Right lobe of liver (tissue), 6 donors: ENCODE results near the gene C4BPA. TPM values are rescaled to one million over a fixed set of nuclear protein-coding genes. Genes with fewer than 3 reads are reported as not detected.
A peak's percentile ranks its signal among the peaks of the same experiment; 100 is the strongest.

ENCODE experiments used
- ATAC-seq, 4 donors: fragments of 200-7000 bp; cut with Tn5 transposase; one replicate each; pipeline ENCODE4 v1.9.1; 2020; ENCODE audit warnings: mild to moderate bottlenecking in 4 of 4, moderate library complexity in 4 of 4
- DNase-seq, 3 donors: peaks; one replicate each; pipeline ENCODE4 v3.0.0-alpha.2; 2020
- H3K27ac ChIP-seq, 3 donors: fragments of 200-600 bp; one replicate each; pipeline ENCODE4 v1.8.0; 2022
- H3K27me3 ChIP-seq, 2 donors: fragments of 200-600 bp; one replicate each; pipeline ENCODE4 v1.8.0; 2022
- H3K36me3 ChIP-seq, 4 donors: fragments of 200-600 bp; sonication (generic) in 1 of 4; one replicate each; pipeline versions ENCODE4 v1.5.1 to v1.8.0; 2017 to 2022; ENCODE audit warnings: control low read depth in 1 of 4
- H3K4me1 ChIP-seq, 4 donors: fragments of 200-600 bp; sonication (generic) in 1 of 4; one replicate each; pipeline versions ENCODE4 v1.5.1 to v1.8.0; 2017 to 2022; ENCODE audit warnings: control low read depth in 1 of 4
- H3K4me3 ChIP-seq, 3 donors: fragments of 200-600 bp; one replicate each; pipeline ENCODE4 v1.8.0; 2022
- H3K9me3 ChIP-seq, 4 donors: fragments of 200-600 bp; sonication (generic) in 1 of 4; one replicate each; pipeline versions ENCODE4 v1.5.1 to v1.8.0; 2017 to 2022; ENCODE audit warnings: control low read depth in 1 of 4
- POLR2A ChIP-seq: fragments of 450-650 bp; IDR thresholded peaks from one replicate; pipeline ENCODE4 v1.6.1; 2017; ENCODE audit warnings: antibody characterized with exemption, mild to moderate bottlenecking
- WGBS: methylation state at CpG from one replicate; pipeline ENCODE4 v1.1.6; 2018; ENCODE audit warnings: low coverage, low lambda C conversion rate; ENCODE audit not compliant: insufficient coverage; ENCODE audit errors: missing lambda C conversion rate; 5-methylcytosine and 5-hydroxymethylcytosine counted together
- intact Hi-C, 2 donors: fragments of 100-400 bp; cut with DNase I; formaldehyde crosslinking; loops; one replicate each; pipeline versions ENCODE4 v1.11.2 to v1.14.1; 2022
- total RNA-seq, 6 experiments: library from RNA; depleted of rRNA in 2 of 6; stranded (reverse); fragments of >200 nt in 2 of 6; fragmentation: NEBNext Ultra II Directional in 3 of 6; extraction: Animal tissue kit (Norgen Biotek cat#: 25700) in 3 of 6; gene quantifications; one replicate each; pipeline versions ENCODE4 v1.1.0 to v1.2.4, GENCODE V29; 2016 to 2023
- TF ChIP-seq, protein P1 (sequence below), 4 donors: fragments of 200-600 bp in 3 of 4; fragments of 450-650 bp in 1 of 4; IDR thresholded peaks; one replicate each; pipeline versions ENCODE4 v1.5.1 to v1.8.0; 2016 to 2022; ENCODE audit warnings: antibody characterized with exemption in 4 of 4, mild to moderate bottlenecking in 2 of 4
- donor health status: DM: no; HTN: yes; CAD: no.
- donor health status: DM: no; HTN: no; CAD: no.
- donor health status: DM: no; HTN: no; CAD: no.
- donor health status: DM: no; HTN: yes; CAD: no.
- donor health status: DM: no; HTN: yes; CAD: no.

Gene C4BPA
- total RNA-seq, 6 experiments from 2014 or later, result 746 to 1,325 (median 959) TPM

DNA sequence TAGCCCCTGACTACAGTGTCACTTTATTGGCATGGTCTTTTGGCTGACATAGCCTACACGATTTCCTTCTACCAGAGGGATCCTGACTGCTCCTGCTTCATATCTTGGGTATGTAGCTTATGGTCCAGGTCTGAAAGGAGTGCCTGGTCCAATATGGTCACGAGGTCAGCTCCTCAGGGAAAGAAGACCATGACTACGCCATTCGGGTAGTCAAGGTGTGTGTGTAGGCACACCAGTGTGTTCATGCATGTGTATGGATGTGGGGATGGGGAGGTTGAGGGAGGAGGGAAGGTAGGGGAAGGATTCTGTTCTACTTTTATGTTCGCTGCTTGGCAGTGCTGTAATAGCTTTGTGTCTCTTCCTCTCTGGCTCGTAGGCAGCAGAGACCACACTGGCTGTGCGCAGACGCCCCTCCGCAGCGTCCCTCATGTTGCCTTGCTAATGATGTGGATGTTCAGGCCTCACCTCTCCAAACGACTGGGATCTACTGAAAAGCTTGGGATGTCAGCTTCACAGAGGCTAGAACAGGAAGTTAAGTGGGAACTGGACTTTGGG lies 25.4 kb upstream of the C4BPA start:
- H3K27ac ChIP-seq, result peak overlapping the region in 1 of 3 donors; percentile 12
- 76% methylated on average over 8 of the region's 11 CpGs for WGBS
- no peaks in the 10 kb centered on the region for H3K9me3 ChIP-seq
- H3K36me3 ChIP-seq, result no peaks in the 10 kb centered on the region
- no peak for ATAC-seq
- no peak for DNase-seq
- peaks cover 0 to 19% (median 2%) of the 10 kb centered on the region in 4 donors for H3K4me1 ChIP-seq
- H3K4me3 ChIP-seq, result no peak overlapping the region
- intact Hi-C loops, result no loop called here
- no peaks in the 10 kb centered on the region for H3K27me3 ChIP-seq
- no peak for TF ChIP-seq POLR2A
- TF ChIP-seq, protein P1, sequence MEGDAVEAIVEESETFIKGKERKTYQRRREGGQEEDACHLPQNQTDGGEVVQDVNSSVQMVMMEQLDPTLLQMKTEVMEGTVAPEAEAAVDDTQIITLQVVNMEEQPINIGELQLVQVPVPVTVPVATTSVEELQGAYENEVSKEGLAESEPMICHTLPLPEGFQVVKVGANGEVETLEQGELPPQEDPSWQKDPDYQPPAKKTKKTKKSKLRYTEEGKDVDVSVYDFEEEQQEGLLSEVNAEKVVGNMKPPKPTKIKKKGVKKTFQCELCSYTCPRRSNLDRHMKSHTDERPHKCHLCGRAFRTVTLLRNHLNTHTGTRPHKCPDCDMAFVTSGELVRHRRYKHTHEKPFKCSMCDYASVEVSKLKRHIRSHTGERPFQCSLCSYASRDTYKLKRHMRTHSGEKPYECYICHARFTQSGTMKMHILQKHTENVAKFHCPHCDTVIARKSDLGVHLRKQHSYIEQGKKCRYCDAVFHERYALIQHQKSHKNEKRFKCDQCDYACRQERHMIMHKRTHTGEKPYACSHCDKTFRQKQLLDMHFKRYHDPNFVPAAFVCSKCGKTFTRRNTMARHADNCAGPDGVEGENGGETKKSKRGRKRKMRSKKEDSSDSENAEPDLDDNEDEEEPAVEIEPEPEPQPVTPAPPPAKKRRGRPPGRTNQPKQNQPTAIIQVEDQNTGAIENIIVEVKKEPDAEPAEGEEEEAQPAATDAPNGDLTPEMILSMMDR (IDR thresholded peaks at IDR 0.05), result no peak

- no peak for DNase-seq
- Histone ChIP-seq H3K4me1 (peaks cover 0 to 19% (median 2%) of the 10 kb centered on the region in 4 donors), H3K27me3 (no peaks in the 10 kb centered on the region), H3K27ac (no peak overlapping the region), H3K9me3 (no peaks in the 10 kb centered on the region), H3K36me3 (no peaks in the 10 kb centered on the region), H3K4me3 (no peak overlapping the region)
- no peak for ATAC-seq
- intact Hi-C loops, result no loop called here
- no peak for TF ChIP-seq POLR2A
- TF ChIP-seq, protein P1 (IDR thresholded peaks at IDR 0.05), result no peak
- 100% methylated on average over 3 of the region's 6 CpGs for WGBS
Measured at GRCh38 chr1:207079706-207080241, 24.3 kb upstream of the C4BPA start.

DNA sequence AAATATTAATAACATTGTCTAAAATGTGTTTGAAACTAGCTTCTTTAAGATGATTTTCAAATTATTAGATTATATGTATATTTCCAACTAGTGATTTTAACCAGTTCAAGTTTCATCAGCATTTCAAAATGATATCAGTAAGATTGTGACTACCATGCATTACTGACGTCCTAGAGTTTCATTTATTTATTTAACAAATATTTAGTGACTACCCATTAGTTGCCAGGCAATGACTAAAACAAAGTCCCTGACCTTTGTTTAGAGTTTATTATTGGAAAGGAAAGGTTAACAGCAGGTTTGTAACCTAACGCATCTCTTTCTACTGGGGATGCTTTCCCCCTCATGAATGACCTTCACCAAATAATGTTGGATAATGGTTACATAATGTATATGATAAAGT lies 22.9 kb upstream of the C4BPA start:
- no peaks in the 10 kb centered on the region for H3K27me3 ChIP-seq
- H3K4me3 ChIP-seq, result no peak overlapping the region
- no peak for TF ChIP-seq POLR2A
- TF ChIP-seq, protein P1 (IDR thresholded peaks at IDR 0.05), result no peak
- H3K36me3 ChIP-seq, result no peaks in the 10 kb centered on the region
- H3K4me1 ChIP-seq, result peaks cover 0 to 24% (median 7%) of the 10 kb centered on the region in 4 donors
- ATAC-seq, result peak; percentile 13 to 74 (median 50)
- intact Hi-C loops, result no loop called here
- no peaks in the 10 kb centered on the region for H3K9me3 ChIP-seq
- DNase-seq, result no peak
- WGBS, result 19% methylated on average over 2 of the region's 2 CpGs
- H3K27ac ChIP-seq, result peak overlapping the region in 2 of 3 donors; percentile 19 to 41

GRCh38 chr1:207081806-207082205 lies 22.2 kb upstream of the C4BPA start:
- DNase-seq (no peak), ATAC-seq (no peak)
- Histone ChIP-seq H3K27ac (peak overlapping the region; percentile 0 to 41 (median 13)), H3K9me3 (no peaks in the 10 kb centered on the region), H3K4me1 (peaks cover 0 to 26% (median 7%) of the 10 kb centered on the region in 4 donors), H3K27me3 (no peaks in the 10 kb centered on the region), H3K4me3 (no peak overlapping the region), H3K36me3 (no peaks in the 10 kb centered on the region)
- no peak for TF ChIP-seq POLR2A
- TF ChIP-seq, protein P1 (IDR thresholded peaks at IDR 0.05), result no peak
- intact Hi-C loops, result no loop called here
- WGBS, result 70% methylated on average over 2 of the region's 2 CpGs
